SK-N-SH treated with all-trans-retinoic acid at 6 μM for 48 hours (cell line): ENCODE data around the gene SLC12A7.

Experiments used
- ARNTL ChIP-seq: fragments of 450-650 bp; formaldehyde crosslinking; IDR thresholded peaks from 2 replicates; pipeline ENCODE4 v1.5.0; 2020; ENCODE audit warnings: low read depth, mild to moderate bottlenecking, moderate library complexity, borderline replicate concordance
- OSR1 ChIP-seq: fragments of 250-450 bp; sonication (Bioruptor Pico); IDR thresholded peaks from 2 replicates; pipeline ENCODE4 v1.8.0; 2022; ENCODE audit warnings: moderate library complexity, mild to moderate bottlenecking, inconsistent platforms
- PATZ1 ChIP-seq: fragments of 250-450 bp; sonication (Bioruptor Pico); IDR thresholded peaks from 2 replicates; pipeline ENCODE4 v1.8.0; 2020; ENCODE audit warnings: mild to moderate bottlenecking, moderate library complexity, borderline replicate concordance
- POU6F1 ChIP-seq: fragments of 250-450 bp; sonication (Bioruptor Pico); IDR thresholded peaks from 2 replicates; pipeline ENCODE4 v1.8.0; 2021; ENCODE audit warnings: low read depth, mild to moderate bottlenecking, moderate library complexity, borderline replicate concordance
- RARB ChIP-seq: fragments of 250-450 bp; sonication (Bioruptor Pico); IDR thresholded peaks from 2 replicates; pipeline ENCODE4 v1.8.0; 2021; ENCODE audit warnings: mild to moderate bottlenecking, moderate library complexity
- ZFP3 ChIP-seq: fragments of 250-450 bp; sonication (Bioruptor Pico); IDR thresholded peaks from 2 replicates; pipeline ENCODE4 v1.5.0; 2020; ENCODE audit warnings: mild to moderate bottlenecking, moderate library complexity
- ZNF70 ChIP-seq: fragments of 450-650 bp; formaldehyde crosslinking; IDR thresholded peaks from 2 replicates; pipeline ENCODE4 v1.5.0; 2020; ENCODE audit warnings: mild to moderate bottlenecking, moderate library complexity
- ZNF8 ChIP-seq: fragments of 450-650 bp; formaldehyde crosslinking; IDR thresholded peaks from 2 replicates; pipeline ENCODE4 v1.5.0; 2020; ENCODE audit warnings: mild to moderate bottlenecking, moderate library complexity

GRCh38 chr5:1159774-1160406 is 48.0 kb upstream of the SLC12A7 start:
- no peak for TF ChIP-seq PATZ1
- TF ChIP-seq POU6F1 (CRISPR knock-in tag): no peak
- TF ChIP-seq ZNF8 (CRISPR knock-in tag): no peak
- TF ChIP-seq OSR1 (CRISPR knock-in tag): no peak
- no peak for TF ChIP-seq ZFP3 (CRISPR knock-in tag)
- no peak for TF ChIP-seq RARB (CRISPR knock-in tag)
- TF ChIP-seq ZNF70 (CRISPR knock-in tag): no peak
- TF ChIP-seq ARNTL (CRISPR knock-in tag): no peak
